ENCODE data around the gene SNX13. TPM values are rescaled to one million over a fixed set of nuclear protein-coding genes. Genes with fewer than 3 reads are reported as not detected.

The SNX13 gene
- total and polyA plus RNA-seq, 2 of the 4 experiments (the other 2 are of a cell fraction): 9.0 to 24.9 TPM

GRCh38 chr7:17806631-17807030 is 133.7 kb downstream of the SNX13 start:
- dilution Hi-C loops (cut with HindIII; ENCODE audit: low sequenced_read_pairs, unreplicated experiment): no loop called here
- Histone ChIP-seq H3K4me3 (ENCODE audit: insufficient read depth, low read depth, low read length) (no peak overlapping the region), H3K14ac (replicated peaks; ENCODE audit: low read depth, low read length) (no peak overlapping the region), H4K5ac (ENCODE audit: low read depth, low read length) (no peak overlapping the region), H2AFZ (replicated peaks; ENCODE audit: low read length, poor library complexity) (no peak overlapping the region), H3K4me1 (ENCODE audit: control insufficient read depth, insufficient read depth, low read length) (no peaks in the 10 kb centered on the region), H3K27me3 (ENCODE audit: control insufficient read depth, insufficient read depth, low read length) (no peaks in the 10 kb centered on the region), H4K91ac (ENCODE audit: insufficient read depth, low read depth, low read length) (no peak overlapping the region), H3K9me1 (ENCODE audit: insufficient read depth, low read length) (no peaks in the 10 kb centered on the region), H2AK9ac (replicated peaks; ENCODE audit: low read depth, low read length, poor library complexity) (no peak overlapping the region), H3K4me2 (ENCODE audit: low read depth, low read length) (no peak overlapping the region), H3K27ac (ENCODE audit: insufficient read depth, low read length) (no peak overlapping the region), H2BK20ac (ENCODE audit: low read depth, low read length) (no peak overlapping the region), H3K79me1 (ENCODE audit: low read depth in 1 of 2, low read length in 2 of 2) (no peaks in the 10 kb centered on the region; a peak in 1 of 4 replicates), H2AK5ac (ENCODE audit: low read depth, low read length) (no peak overlapping the region), H3K4ac (ENCODE audit: low read depth, low read length) (no peak overlapping the region), H3K36me3 (ENCODE audit: control insufficient read depth, insufficient read depth, low read length) (peaks cover 7% of the 10 kb centered on the region; the same call in 1 of the 2 replicates), H3K9me3 (ENCODE audit: control insufficient read depth, insufficient read depth, low read length) (no peaks in the 10 kb centered on the region), H2BK15ac (ENCODE audit: low read depth, low read length) (no peak overlapping the region), H3K18ac (ENCODE audit: low read depth, low read length) (no peak overlapping the region), H4K20me1 (ENCODE audit: insufficient read depth, low read length) (no peaks in the 10 kb centered on the region), H2BK120ac (ENCODE audit: low read depth, low read length) (no peak overlapping the region), H2BK5ac (ENCODE audit: low read depth, low read length, poor library complexity, severe bottlenecking) (no peak overlapping the region), H3K56ac (ENCODE audit: extremely low read depth, insufficient read depth, low read length) (no peak overlapping the region), H4K8ac (ENCODE audit: low read depth in 2 of 2, low read length in 2 of 2) (no peak overlapping the region), H3K9ac (ENCODE audit: low read depth, low read length) (no peak overlapping the region), H3K23ac (ENCODE audit: low read depth, low read length) (no peak overlapping the region)
- no peak for TF ChIP-seq USF2 (IDR thresholded peaks at IDR 0.05; ENCODE audit: low read depth, low read length)
- in situ Hi-C loops (cut with MboI; ENCODE audit: low sequenced_read_pairs): no loop called here
- ATAC-seq (ENCODE audit: low read depth) (no peak), DNase-seq (no peak)
- ChIA-PET CTCF (no interaction called here), POLR2A (ENCODE audit: unreplicated experiment) (no interaction called here)
- intact Hi-C loops (cut with micrococcal nuclease): no loop called here
- BruUV-seq (replicated peaks): no TSS peak
- 100% methylated on average over 1 of the region's 14 CpGs; no CpG with 5 or more reads in 1 of the 2 experiments for WGBS, 2 experiments (ENCODE audit: extremely low coverage in 2 of 2, insufficient read length in 1 of 2)
